GM21515 (cell line): ENCODE measurements around the gene FOXB1.

Experiments
- ATAC-seq: cut with Tn5 transposase; IDR thresholded peaks from one replicate; pipeline ENCODE4 v1.9.1; 2021; ENCODE audit not compliant: unreplicated experiment

Gene FOXB1

DNA sequence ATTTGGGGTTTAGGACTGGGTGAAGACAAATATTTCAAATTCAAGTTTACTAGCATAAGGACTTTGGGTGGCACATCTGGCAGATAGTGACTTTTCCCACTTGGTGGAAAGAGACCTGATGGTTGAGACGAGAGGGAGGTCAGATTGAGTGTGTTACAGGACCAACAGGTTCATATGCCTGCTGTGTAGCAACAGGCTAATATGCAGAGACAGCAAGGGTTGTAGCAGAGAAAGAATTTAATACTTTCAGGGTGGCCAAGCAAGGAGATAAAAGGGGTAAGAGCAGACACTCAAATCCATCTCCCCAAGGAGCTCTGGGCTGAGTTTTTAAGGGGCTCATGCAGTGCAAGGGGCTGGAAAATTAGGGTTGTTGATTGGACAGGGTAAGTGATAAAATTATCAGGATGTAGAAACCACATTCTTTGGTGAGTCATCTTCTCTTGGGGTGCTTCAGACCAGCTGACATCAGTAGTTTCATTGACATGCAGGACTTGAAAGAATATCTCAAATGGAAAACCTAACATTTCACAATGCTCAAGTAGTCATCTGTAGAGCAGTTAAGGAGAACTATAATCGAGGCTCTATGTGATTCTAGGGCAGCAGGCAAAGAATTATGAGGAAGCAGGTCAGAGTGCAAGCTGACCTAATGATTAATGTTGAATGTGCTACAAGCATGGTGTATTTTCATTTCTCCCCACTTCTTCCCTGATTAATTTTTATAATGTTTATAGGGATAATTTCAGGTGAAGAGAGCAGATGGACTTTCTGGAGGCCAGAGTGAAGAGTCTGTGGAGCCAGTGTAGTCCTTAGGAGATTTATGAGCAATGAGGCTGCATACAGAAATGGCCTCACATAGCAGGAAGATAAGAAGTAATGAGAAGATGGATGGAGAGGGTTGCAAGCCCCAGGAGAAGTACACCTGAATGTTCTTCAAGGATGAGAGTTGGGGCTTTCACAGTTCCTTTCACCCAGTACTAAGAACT lies 13.7 kb downstream of the FOXB1 start:
- no peak for ATAC-seq

GRCh38 chr15:60020736-60021135 lies 16.6 kb downstream of the FOXB1 start:
- ATAC-seq = no peak

DNA sequence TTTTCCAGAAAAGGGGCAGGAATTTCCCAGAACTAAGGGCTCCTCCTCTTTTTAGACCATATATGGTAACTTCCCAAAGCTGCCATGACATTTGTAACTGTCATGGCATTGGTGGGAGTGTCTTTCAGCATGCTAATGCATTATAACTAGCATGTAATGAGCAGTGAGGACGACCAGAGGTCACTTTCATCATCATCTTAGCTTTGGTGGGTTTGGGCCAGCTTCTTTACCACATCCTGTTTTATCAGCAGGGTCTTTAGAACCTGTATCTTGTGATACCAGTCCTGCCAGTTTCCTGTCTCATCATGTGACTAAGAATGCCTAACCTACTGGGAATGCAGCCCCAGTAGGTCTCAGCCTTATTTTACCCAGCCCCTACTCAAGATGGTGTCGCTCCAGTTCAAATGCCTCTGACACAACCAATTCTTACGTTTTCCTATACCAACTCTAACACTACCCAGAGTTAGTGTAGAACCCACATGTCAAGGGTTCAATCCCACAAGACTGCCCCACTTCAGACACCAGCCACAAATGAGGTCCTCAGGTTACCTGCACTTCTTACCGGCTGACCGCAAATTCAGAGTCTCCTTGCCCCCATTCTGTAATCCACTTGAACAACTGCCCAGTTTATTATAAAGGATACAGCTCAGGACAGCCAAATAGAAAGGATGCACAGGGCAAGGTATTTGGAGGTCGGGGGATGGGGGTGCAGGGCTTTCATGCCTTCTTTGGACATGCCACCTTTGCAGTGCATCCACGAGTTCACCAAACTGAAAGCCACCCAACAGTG lies 17.7 kb downstream of the FOXB1 start:
- ATAC-seq = no peak

DNA sequence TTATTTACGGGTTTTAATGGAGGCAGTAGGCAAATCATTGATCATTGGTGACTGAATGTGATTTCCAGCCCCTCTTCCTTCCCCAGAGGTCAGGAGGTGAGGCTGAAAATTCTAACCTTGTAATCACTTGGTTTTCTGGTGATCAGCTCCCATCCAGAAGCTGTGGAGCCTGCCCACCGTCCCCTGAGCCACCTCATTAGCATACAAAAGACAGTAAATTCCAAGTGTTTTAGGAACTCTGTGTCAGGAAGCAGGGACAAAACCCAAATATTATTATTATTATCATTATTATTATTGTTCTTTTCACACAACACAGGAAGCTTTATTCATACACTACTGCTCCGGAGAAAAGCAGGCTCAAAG lies 18.2 kb downstream of the FOXB1 start:
- ATAC-seq = no peak

DNA sequence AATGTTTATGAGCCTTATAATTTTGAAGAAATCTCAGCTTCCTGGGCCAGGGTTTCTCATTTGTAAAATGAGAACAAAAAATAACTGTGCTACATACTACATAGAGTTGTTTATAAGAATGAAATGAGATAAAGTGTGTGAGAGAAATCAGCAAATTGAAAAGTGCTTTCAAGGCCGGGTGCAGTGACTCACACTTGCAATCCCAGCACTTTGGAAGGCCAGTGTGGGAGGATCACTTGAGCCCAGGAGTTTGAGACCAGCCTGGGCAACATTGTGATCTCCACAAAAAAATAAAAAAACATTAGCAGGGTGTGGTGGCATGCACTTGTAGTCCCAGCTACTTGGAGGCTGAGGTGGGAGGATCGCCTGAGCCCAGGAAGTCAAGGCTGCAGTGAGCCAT lies 22.4 kb downstream of the FOXB1 start:
- ATAC-seq = no peak

DNA sequence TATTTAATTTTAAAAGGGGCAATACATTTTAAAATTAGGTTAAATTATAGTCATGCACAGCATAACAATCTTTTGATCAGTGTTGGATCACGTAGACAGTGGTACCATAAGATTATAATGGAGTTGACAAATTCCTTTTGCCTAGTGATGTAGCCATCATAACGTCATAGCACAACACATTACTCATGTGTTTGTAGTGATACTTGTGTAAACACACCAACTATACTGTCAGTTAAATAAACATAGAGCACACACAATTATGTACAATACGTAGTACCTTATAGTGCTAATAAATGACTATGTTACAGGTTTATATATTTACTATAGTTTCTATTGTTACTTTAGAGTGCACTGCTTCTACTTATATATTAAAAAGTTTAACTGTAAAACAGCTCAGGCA lies 31.2 kb downstream of the FOXB1 start:
- no peak for ATAC-seq

- ATAC-seq = no peak
These were observed 35.2 kb downstream of the FOXB1 start for GRCh38 chr15:60039316-60039715.

DNA sequence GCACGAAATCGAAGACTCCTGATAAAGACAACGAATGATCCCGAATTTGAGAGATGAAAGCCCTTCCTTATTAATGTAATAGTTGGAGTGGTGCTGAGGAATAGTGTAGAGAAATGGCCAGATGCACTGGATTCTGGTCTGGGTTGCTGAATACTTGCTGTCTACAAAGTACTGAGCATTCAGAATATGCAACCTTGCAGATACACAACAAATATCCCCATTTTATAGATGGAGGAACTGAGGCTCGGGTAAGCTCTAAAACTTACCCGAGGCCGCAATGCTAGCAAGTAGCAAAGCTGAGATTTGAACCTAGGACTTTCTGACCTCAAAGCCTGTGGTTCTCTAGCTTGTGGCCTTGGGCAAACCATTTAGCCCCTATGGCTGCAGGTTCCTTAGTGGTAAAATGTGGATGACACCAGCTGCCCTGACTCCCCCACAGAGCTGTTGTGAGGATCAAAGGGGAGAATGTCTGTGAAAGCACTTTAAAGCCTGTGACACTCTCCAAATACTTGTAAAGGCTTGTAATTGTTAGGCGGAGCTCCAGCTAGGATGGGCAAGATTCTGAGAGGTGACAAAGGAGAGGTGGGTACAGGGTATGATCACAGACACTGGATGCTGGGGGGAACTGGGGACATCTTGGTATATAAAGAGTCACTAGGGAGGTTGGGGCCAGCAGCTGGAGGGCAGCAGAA lies 39.8 kb downstream of the FOXB1 start:
- ATAC-seq = no peak

DNA sequence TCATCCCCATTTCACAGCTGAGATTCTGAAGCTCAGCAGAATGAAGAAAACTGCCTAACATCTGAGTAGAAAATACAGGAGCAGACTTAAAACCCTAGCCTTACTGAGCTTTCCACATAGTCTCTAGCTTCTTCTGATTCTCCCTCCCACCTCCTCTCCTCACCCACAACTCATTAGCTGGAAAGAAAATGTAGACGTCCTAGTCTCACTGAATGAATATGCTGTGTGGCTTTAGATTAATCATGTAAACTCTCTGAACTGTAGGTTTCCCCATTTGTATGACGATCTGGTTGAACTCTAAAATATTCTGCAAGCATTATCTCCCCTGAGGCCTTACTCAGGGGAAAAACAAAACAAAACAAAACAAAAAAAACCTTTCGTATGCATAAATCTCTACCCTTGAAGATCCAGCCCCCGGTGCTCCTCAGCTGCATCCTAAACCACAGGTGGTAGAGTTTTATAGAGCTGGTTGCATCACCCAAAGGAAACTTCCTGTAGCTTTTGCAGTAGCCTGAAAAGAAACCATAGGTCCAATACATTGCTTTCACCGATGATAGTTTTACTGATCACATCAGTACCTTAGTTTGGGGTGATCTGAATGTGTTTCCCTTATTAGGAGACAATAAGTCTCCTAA lies 40.6 kb downstream of the FOXB1 start:
- no peak for ATAC-seq

DNA sequence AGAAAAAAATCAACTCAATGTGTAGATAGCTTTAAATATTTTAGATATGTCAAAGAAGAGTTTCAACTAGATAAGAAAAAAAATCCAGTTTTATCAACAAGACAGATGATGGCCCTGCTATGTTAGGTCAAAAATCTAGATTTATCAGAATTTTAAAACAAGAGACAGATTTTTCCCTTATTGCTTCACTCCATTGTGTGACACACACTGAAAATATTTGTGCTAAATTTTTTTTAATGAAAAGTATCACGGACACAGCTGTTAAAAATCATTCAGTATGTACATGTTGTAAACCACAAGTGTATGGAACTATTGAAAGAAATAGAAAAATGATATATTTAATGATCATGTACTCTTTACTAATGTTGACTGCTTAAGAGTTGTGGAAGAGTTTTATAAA lies 43.6 kb downstream of the FOXB1 start:
- ATAC-seq = no peak

GRCh38 chr15:60049948-60050347 lies 45.8 kb downstream of the FOXB1 start:
- no peak for ATAC-seq

- ATAC-seq = no peak
These were observed 48.7 kb downstream of the FOXB1 start for GRCh38 chr15:60052796-60053195.

DNA sequence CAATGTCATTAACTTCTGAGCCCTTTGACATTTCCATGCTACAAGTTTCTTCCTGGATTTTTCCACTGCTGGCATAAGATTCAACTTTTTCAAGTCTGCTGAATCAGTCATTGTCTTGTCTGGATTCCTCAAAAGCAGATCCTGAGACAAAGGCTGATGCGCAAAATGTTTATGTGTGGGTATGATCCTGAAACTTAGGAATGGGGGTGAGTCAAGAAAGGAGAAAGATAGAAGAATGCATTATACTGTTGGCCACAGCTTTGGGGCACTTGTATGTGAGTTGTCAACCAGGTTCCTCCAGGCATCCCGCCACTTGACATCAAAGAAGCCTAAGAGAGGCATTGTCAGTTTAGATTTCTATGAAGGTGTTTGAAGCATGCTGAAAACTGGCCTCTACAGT lies 50.4 kb downstream of the FOXB1 start:
- ATAC-seq = no peak
